ENCODE measurements around the gene PTPN4.

PTPN4 gene

GRCh38 chr2:119841550-119841949, 81.8 kb downstream of the PTPN4 start:
- Histone ChIP-seq H3K27me3 (replicated peaks; ENCODE audit: control insufficient read depth, insufficient read depth, low read length, poor library complexity, severe bottlenecking) (no peaks in the 10 kb centered on the region), H3K27ac (ENCODE audit: insufficient read depth, low read length, poor library complexity, severe bottlenecking) (no peak overlapping the region), H3K36me3 (ENCODE audit: control insufficient read depth, insufficient read depth, low read length) (no peaks in the 10 kb centered on the region), H3K4me1 (ENCODE audit: control insufficient read depth, insufficient read depth, low read length, poor library complexity, severe bottlenecking) (peaks cover 3% of the 10 kb centered on the region), H3K4me3 (ENCODE audit: insufficient read depth, low read depth, low read length, poor library complexity, severe bottlenecking) (no peak overlapping the region), H3K9me3 (ENCODE audit: control insufficient read depth, low read length) (no peaks in the 10 kb centered on the region)
- no peak for DNase-seq

GRCh38 chr2:119846021-119846420, 86.3 kb downstream of the PTPN4 start:
- DNase-seq, result no peak
- Histone ChIP-seq H3K4me3 (ENCODE audit: insufficient read depth, low read depth, low read length, poor library complexity, severe bottlenecking) (no peak overlapping the region), H3K4me1 (ENCODE audit: control insufficient read depth, insufficient read depth, low read length, poor library complexity, severe bottlenecking) (no peaks in the 10 kb centered on the region), H3K36me3 (ENCODE audit: control insufficient read depth, insufficient read depth, low read length) (peaks cover 7% of the 10 kb centered on the region), H3K9me3 (ENCODE audit: control insufficient read depth, low read length) (peaks cover 4% of the 10 kb centered on the region), H3K27ac (ENCODE audit: insufficient read depth, low read length, poor library complexity, severe bottlenecking) (no peak overlapping the region), H3K27me3 (replicated peaks; ENCODE audit: control insufficient read depth, insufficient read depth, low read length, poor library complexity, severe bottlenecking) (no peaks in the 10 kb centered on the region)

GRCh38 chr2:119849838-119850565, 90.3 kb downstream of the PTPN4 start:
- Histone ChIP-seq H3K36me3 (ENCODE audit: control insufficient read depth, insufficient read depth, low read length) (peaks cover 14% of the 10 kb centered on the region), H3K27ac (ENCODE audit: insufficient read depth, low read length, poor library complexity, severe bottlenecking) (no peak overlapping the region), H3K9me3 (ENCODE audit: control insufficient read depth, low read length) (peaks cover 14% of the 10 kb centered on the region), H3K27me3 (replicated peaks; ENCODE audit: control insufficient read depth, insufficient read depth, low read length, poor library complexity, severe bottlenecking) (no peaks in the 10 kb centered on the region), H3K4me1 (ENCODE audit: control insufficient read depth, insufficient read depth, low read length, poor library complexity, severe bottlenecking) (no peaks in the 10 kb centered on the region), H3K4me3 (ENCODE audit: insufficient read depth, low read depth, low read length, poor library complexity, severe bottlenecking) (no peak overlapping the region)
- no peak for DNase-seq

- H3K4me3 ChIP-seq (ENCODE audit: insufficient read depth, low read depth, low read length, poor library complexity, severe bottlenecking), result no peak overlapping the region
- H3K27ac ChIP-seq (ENCODE audit: insufficient read depth, low read length, poor library complexity, severe bottlenecking), result no peak overlapping the region
- peaks cover 14% of the 10 kb centered on the region for H3K9me3 ChIP-seq (ENCODE audit: control insufficient read depth, low read length)
- peaks cover 14% of the 10 kb centered on the region for H3K36me3 ChIP-seq (ENCODE audit: control insufficient read depth, insufficient read depth, low read length)
- DNase-seq, result no peak
- peaks cover 5% of the 10 kb centered on the region for H3K4me1 ChIP-seq (ENCODE audit: control insufficient read depth, insufficient read depth, low read length, poor library complexity, severe bottlenecking)
- no peaks in the 10 kb centered on the region for H3K27me3 ChIP-seq (replicated peaks; ENCODE audit: control insufficient read depth, insufficient read depth, low read length, poor library complexity, severe bottlenecking)
Observed at GRCh38 chr2:119852214-119852613, 92.5 kb downstream of the PTPN4 start.

- Histone ChIP-seq H3K4me1 (ENCODE audit: control insufficient read depth, insufficient read depth, low read length, poor library complexity, severe bottlenecking) (peaks cover 5% of the 10 kb centered on the region), H3K36me3 (ENCODE audit: control insufficient read depth, insufficient read depth, low read length) (peaks cover 14% of the 10 kb centered on the region), H3K27ac (ENCODE audit: insufficient read depth, low read length, poor library complexity, severe bottlenecking) (no peak overlapping the region), H3K27me3 (replicated peaks; ENCODE audit: control insufficient read depth, insufficient read depth, low read length, poor library complexity, severe bottlenecking) (no peaks in the 10 kb centered on the region), H3K4me3 (ENCODE audit: insufficient read depth, low read depth, low read length, poor library complexity, severe bottlenecking) (no peak overlapping the region), H3K9me3 (ENCODE audit: control insufficient read depth, low read length) (peaks cover 14% of the 10 kb centered on the region)
- no peak for DNase-seq
Observed at GRCh38 chr2:119853777-119854399, 94.2 kb downstream of the PTPN4 start.

- H3K36me3 ChIP-seq (ENCODE audit: control insufficient read depth, insufficient read depth, low read length), result peaks cover 3% of the 10 kb centered on the region
- no peak overlapping the region for H3K4me3 ChIP-seq (ENCODE audit: insufficient read depth, low read depth, low read length, poor library complexity, severe bottlenecking)
- peaks cover 8% of the 10 kb centered on the region for H3K9me3 ChIP-seq (ENCODE audit: control insufficient read depth, low read length)
- DNase-seq, result no peak
- no peaks in the 10 kb centered on the region for H3K27me3 ChIP-seq (replicated peaks; ENCODE audit: control insufficient read depth, insufficient read depth, low read length, poor library complexity, severe bottlenecking)
- no peak overlapping the region for H3K27ac ChIP-seq (ENCODE audit: insufficient read depth, low read length, poor library complexity, severe bottlenecking)
- H3K4me1 ChIP-seq (ENCODE audit: control insufficient read depth, insufficient read depth, low read length, poor library complexity, severe bottlenecking), result peaks cover 5% of the 10 kb centered on the region
Observed at GRCh38 chr2:119856469-119856901, 96.8 kb downstream of the PTPN4 start.

GRCh38 chr2:119857742-119858141, 98.0 kb downstream of the PTPN4 start:
- DNase-seq, result no peak
- no peaks in the 10 kb centered on the region for H3K36me3 ChIP-seq (ENCODE audit: control insufficient read depth, insufficient read depth, low read length)
- peaks cover 5% of the 10 kb centered on the region for H3K4me1 ChIP-seq (ENCODE audit: control insufficient read depth, insufficient read depth, low read length, poor library complexity, severe bottlenecking)
- H3K4me3 ChIP-seq (ENCODE audit: insufficient read depth, low read depth, low read length, poor library complexity, severe bottlenecking), result no peak overlapping the region
- H3K9me3 ChIP-seq (ENCODE audit: control insufficient read depth, low read length), result no peaks in the 10 kb centered on the region
- no peak overlapping the region for H3K27ac ChIP-seq (ENCODE audit: insufficient read depth, low read length, poor library complexity, severe bottlenecking)
- H3K27me3 ChIP-seq (replicated peaks; ENCODE audit: control insufficient read depth, insufficient read depth, low read length, poor library complexity, severe bottlenecking), result no peaks in the 10 kb centered on the region

- Histone ChIP-seq H3K36me3 (ENCODE audit: control insufficient read depth, insufficient read depth, low read length) (no peaks in the 10 kb centered on the region), H3K4me1 (ENCODE audit: control insufficient read depth, insufficient read depth, low read length, poor library complexity, severe bottlenecking) (peaks cover 5% of the 10 kb centered on the region), H3K4me3 (ENCODE audit: insufficient read depth, low read depth, low read length, poor library complexity, severe bottlenecking) (no peak overlapping the region), H3K9me3 (ENCODE audit: control insufficient read depth, low read length) (no peaks in the 10 kb centered on the region), H3K27ac (ENCODE audit: insufficient read depth, low read length, poor library complexity, severe bottlenecking) (no peak overlapping the region), H3K27me3 (replicated peaks; ENCODE audit: control insufficient read depth, insufficient read depth, low read length, poor library complexity, severe bottlenecking) (no peaks in the 10 kb centered on the region)
- DNase-seq, result no peak
Observed at GRCh38 chr2:119859528-119859927, 99.8 kb downstream of the PTPN4 start.

- H3K9me3 ChIP-seq (ENCODE audit: control insufficient read depth, low read length), result no peaks in the 10 kb centered on the region
- H3K27me3 ChIP-seq (replicated peaks; ENCODE audit: control insufficient read depth, insufficient read depth, low read length, poor library complexity, severe bottlenecking), result no peaks in the 10 kb centered on the region
- H3K4me3 ChIP-seq (ENCODE audit: insufficient read depth, low read depth, low read length, poor library complexity, severe bottlenecking), result no peak overlapping the region
- peaks cover 5% of the 10 kb centered on the region for H3K4me1 ChIP-seq (ENCODE audit: control insufficient read depth, insufficient read depth, low read length, poor library complexity, severe bottlenecking)
- no peaks in the 10 kb centered on the region for H3K36me3 ChIP-seq (ENCODE audit: control insufficient read depth, insufficient read depth, low read length)
- no peak for DNase-seq
- no peak overlapping the region for H3K27ac ChIP-seq (ENCODE audit: insufficient read depth, low read length, poor library complexity, severe bottlenecking)
Observed at GRCh38 chr2:119860924-119861323, 101.2 kb downstream of the PTPN4 start.

GRCh38 chr2:119862127-119862889, 102.6 kb downstream of the PTPN4 start:
- no peak for DNase-seq
- H3K27ac ChIP-seq (ENCODE audit: insufficient read depth, low read length, poor library complexity, severe bottlenecking), result no peak overlapping the region
- H3K27me3 ChIP-seq (replicated peaks; ENCODE audit: control insufficient read depth, insufficient read depth, low read length, poor library complexity, severe bottlenecking), result no peaks in the 10 kb centered on the region
- no peak overlapping the region for H3K4me3 ChIP-seq (ENCODE audit: insufficient read depth, low read depth, low read length, poor library complexity, severe bottlenecking)
- H3K4me1 ChIP-seq (ENCODE audit: control insufficient read depth, insufficient read depth, low read length, poor library complexity, severe bottlenecking), result peaks cover 3% of the 10 kb centered on the region
- H3K9me3 ChIP-seq (ENCODE audit: control insufficient read depth, low read length), result no peaks in the 10 kb centered on the region
- no peaks in the 10 kb centered on the region for H3K36me3 ChIP-seq (ENCODE audit: control insufficient read depth, insufficient read depth, low read length)
